HEK293T (cell line): Measurements from ENCODE around the gene MATN1.

ENCODE experiments used
- CTCF ChIA-PET: fragments of 350-600 bp; formaldehyde crosslinking; extraction: SDS; loops from one replicate; lab custom pipeline; 2021; ENCODE audit warnings: antibody characterized with exemption, inconsistent platforms; lab: Yijun Ruan, JAX
- POLR2A ChIA-PET: fragments of 350-600 bp; formaldehyde crosslinking; extraction: SDS; loops from one replicate; lab custom pipeline; 2020; ENCODE audit warnings: antibody characterized with exemption, inconsistent platforms; lab: Yijun Ruan, JAX
- DNase-seq: peaks from one replicate; pipeline ENCODE4 v3.0.0; 2012; ENCODE audit warnings: mixed read lengths; ENCODE audit errors: extremely low spot score
- ARNT ChIP-seq: fragments of 450-650 bp; IDR thresholded peaks from 2 replicates; pipeline ENCODE4 v1.6.1; 2017; ENCODE audit warnings: mild to moderate bottlenecking
- BHLHE40 ChIP-seq: fragments of 450-650 bp; IDR thresholded peaks from 2 replicates; pipeline ENCODE4 v1.6.1; 2016; ENCODE audit warnings: mild to moderate bottlenecking, moderate library complexity, borderline replicate concordance
- CTBP1 ChIP-seq: fragments of 450-650 bp; IDR thresholded peaks from 2 replicates; pipeline ENCODE4 v1.6.1; 2016; ENCODE audit warnings: borderline replicate concordance
- ELF4 ChIP-seq: fragments of 450-650 bp; IDR thresholded peaks from 2 replicates; pipeline ENCODE4 v1.6.1; 2017; ENCODE audit warnings: antibody characterized with exemption
- FOXA1 ChIP-seq: fragments of 450-650 bp; IDR thresholded peaks from 2 replicates; pipeline ENCODE4 v1.6.1; 2016; ENCODE audit warnings: mild to moderate bottlenecking
- FOXK2 ChIP-seq: fragments of 450-650 bp; IDR thresholded peaks from 2 replicates; pipeline ENCODE4 v1.6.1; 2016; ENCODE audit warnings: mild to moderate bottlenecking
- FOXM1 ChIP-seq: fragments of 450-650 bp; IDR thresholded peaks from 2 replicates; pipeline ENCODE4 v1.6.1; 2017; ENCODE audit warnings: mild to moderate bottlenecking, borderline replicate concordance
- HDGF ChIP-seq: fragments of 450-650 bp; IDR thresholded peaks from 2 replicates; pipeline ENCODE4 v1.6.1; 2017; ENCODE audit warnings: antibody characterized with exemption, borderline replicate concordance
- L3MBTL2 ChIP-seq: fragments of 450-650 bp; conservative IDR thresholded peaks from 2 replicates; pipeline ENCODE4 v1.6.1; 2016; ENCODE audit warnings: mild to moderate bottlenecking
- LEF1 ChIP-seq: fragments of 450-650 bp; IDR thresholded peaks from 2 replicates; pipeline ENCODE4 v1.6.1; 2017; ENCODE audit warnings: mild to moderate bottlenecking, borderline replicate concordance
- NFRKB ChIP-seq: fragments of 450-650 bp; IDR thresholded peaks from 2 replicates; pipeline ENCODE4 v1.6.1; 2016; ENCODE audit warnings: mild to moderate bottlenecking, moderate library complexity
- PKNOX1 ChIP-seq: fragments of 450-650 bp; IDR thresholded peaks from 2 replicates; pipeline ENCODE4 v1.6.1; 2016
- SP1 ChIP-seq: fragments of 450-650 bp; IDR thresholded peaks from 2 replicates; pipeline ENCODE4 v1.6.1; 2017
- SUZ12 ChIP-seq: fragments of 450-650 bp; IDR thresholded peaks from 2 replicates; pipeline ENCODE4 v1.6.1; 2016; ENCODE audit warnings: mild to moderate bottlenecking
- TARDBP ChIP-seq: fragments of 450-650 bp; IDR thresholded peaks from 2 replicates; pipeline ENCODE4 v1.6.1; 2016
- ZNF384 ChIP-seq: fragments of 450-650 bp; IDR thresholded peaks from 2 replicates; pipeline ENCODE4 v1.6.1; 2016

Gene MATN1

GRCh38 chr1:30680879-30681278, 42.5 kb downstream of the MATN1 start:
- POLR2A ChIA-PET: no interaction called here
- TF ChIP-seq TARDBP (no peak), SUZ12 (no peak), CTBP1 (no peak), BHLHE40 (no peak), HDGF (no peak), FOXA1 (no peak), L3MBTL2 (no peak), SP1 (no peak), PKNOX1 (no peak), FOXK2 (no peak), NFRKB (no peak), FOXM1 (no peak)
- no peak for DNase-seq
- CTCF ChIA-PET: no interaction called here

DNA sequence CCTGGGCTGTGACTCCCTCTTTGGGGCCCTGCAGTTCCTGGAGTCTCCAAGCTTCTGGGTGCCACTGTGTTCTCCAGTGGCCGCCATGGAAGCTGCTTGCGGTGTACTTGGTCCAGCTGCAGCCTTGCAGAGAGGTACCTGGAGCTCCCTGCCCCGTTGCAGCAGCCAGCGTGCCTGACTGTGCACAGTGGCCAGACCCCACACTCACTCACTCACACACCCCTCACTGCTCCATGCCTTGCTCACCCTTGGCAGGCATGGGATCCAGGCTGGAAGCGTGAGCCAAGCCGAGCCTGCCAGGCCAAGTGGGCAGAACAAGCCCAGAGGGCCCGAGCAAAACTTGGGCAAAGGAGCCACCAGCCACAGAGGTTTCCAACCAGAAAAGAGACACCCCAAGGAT, 43.0 kb downstream of the MATN1 start:
- ChIA-PET POLR2A (no interaction called here), CTCF (no interaction called here)
- no peak for DNase-seq
- TF ChIP-seq LEF1 (no peak), CTBP1 (no peak)

DNA sequence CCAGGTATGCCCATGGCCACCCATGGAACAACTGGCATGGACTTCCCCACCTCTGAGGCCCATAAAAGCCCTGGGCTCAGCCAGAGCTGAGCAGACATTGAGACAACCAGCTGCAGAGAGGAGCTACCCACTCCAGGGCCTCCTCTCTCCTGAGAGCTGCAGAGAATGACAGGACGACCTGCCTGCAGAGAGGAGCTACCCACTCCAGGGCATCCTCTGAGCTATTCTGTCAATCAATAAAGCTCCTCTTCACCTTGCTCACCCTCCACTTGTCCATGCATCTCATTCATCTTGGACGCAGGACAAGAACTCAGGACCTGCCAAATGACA, 43.4 kb downstream of the MATN1 start:
- ChIA-PET POLR2A (no interaction called here), CTCF (no interaction called here)
- TF ChIP-seq CTBP1 (no peak), FOXA1 (no peak), NFRKB (no peak), FOXK2 (no peak), FOXM1 (no peak)
- no peak for DNase-seq

GRCh38 chr1:30679201-30679975, 44.0 kb downstream of the MATN1 start:
- ChIA-PET POLR2A (no interaction called here), CTCF (no interaction called here)
- no peak for TF ChIP-seq L3MBTL2
- no peak for TF ChIP-seq BHLHE40
- TF ChIP-seq FOXM1: no peak
- no peak for TF ChIP-seq TARDBP
- no peak for TF ChIP-seq NFRKB
- no peak for TF ChIP-seq PKNOX1
- no peak for TF ChIP-seq FOXK2
- no peak for TF ChIP-seq HDGF
- no peak for DNase-seq

DNA sequence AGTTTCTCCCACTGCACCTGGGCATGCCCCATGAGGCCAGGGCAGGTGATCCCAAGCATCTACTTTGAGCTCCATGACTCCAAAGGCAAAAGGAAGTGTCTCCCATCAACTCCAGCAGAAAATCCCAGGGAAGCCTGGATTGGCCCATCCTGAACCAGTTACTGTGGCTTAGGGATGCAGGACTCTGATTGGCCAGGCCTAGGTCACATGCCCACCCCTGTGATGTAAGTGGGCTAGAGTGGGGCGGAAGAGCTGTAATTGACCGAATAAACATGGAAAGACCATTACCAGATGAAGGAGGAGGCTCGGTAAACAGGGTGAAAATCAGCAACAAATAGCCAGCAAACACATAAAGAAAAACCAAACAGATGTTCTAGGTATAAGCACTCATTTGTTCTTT, 45.2 kb downstream of the MATN1 start:
- ChIA-PET POLR2A (no interaction called here), CTCF (no interaction called here)
- DNase-seq: no peak
- TF ChIP-seq ZNF384 (no peak), FOXM1 (no peak), ARNT (no peak)

GRCh38 chr1:30677471-30677870, 45.9 kb downstream of the MATN1 start:
- ChIA-PET CTCF (no interaction called here), POLR2A (no interaction called here)
- DNase-seq: no peak
- TF ChIP-seq CTBP1 (no peak), SUZ12 (no peak), ZNF384 (no peak), FOXA1 (no peak), SP1 (no peak), BHLHE40 (no peak), TARDBP (no peak), PKNOX1 (no peak), L3MBTL2 (no peak), NFRKB (no peak), ARNT (no peak), FOXK2 (no peak), ELF4 (no peak), FOXM1 (no peak), LEF1 (no peak), HDGF (no peak)

- CTCF ChIA-PET: no interaction called here
- POLR2A ChIA-PET: no interaction called here
- no peak for TF ChIP-seq FOXK2
- no peak for TF ChIP-seq ZNF384
- TF ChIP-seq BHLHE40: no peak
- no peak for TF ChIP-seq FOXA1
- TF ChIP-seq TARDBP: no peak
- no peak for TF ChIP-seq ARNT
- no peak for TF ChIP-seq NFRKB
- TF ChIP-seq ELF4: no peak
- TF ChIP-seq HDGF: no peak
- no peak for DNase-seq
Measured at GRCh38 chr1:30675761-30676160, 47.6 kb downstream of the MATN1 start.
